HK-2 (cell line): ENCODE measurements around the gene ZNF160.
A peak's percentile ranks its signal among the peaks of the same experiment; 100 is the strongest.
"Not testable (repeated sequence)": the region's sequence is repeated elsewhere in the genome, so short reads cannot be mapped to it uniquely, and the experiment has no call there.

Source experiments
- DNase-seq: peaks from one replicate; pipeline ENCODE4 v3.0.0-alpha.2; 2018; ENCODE audit not compliant: unreplicated experiment

ZNF160 gene

GRCh38 chr19:53092723-53093122 is 10.5 kb downstream of the ZNF160 start:
- no peak for DNase-seq

- no peak for DNase-seq
Measured at GRCh38 chr19:53091413-53092254, 11.6 kb downstream of the ZNF160 start.

- no peak for DNase-seq
Measured at GRCh38 chr19:53088091-53088490, 15.1 kb downstream of the ZNF160 start.

GRCh38 chr19:53086949-53087348 is 16.3 kb downstream of the ZNF160 start:
- no peak for DNase-seq

- DNase-seq = no peak
Measured at GRCh38 chr19:53085496-53085895, 17.7 kb downstream of the ZNF160 start.

GRCh38 chr19:53082929-53083328 is 20.3 kb downstream of the ZNF160 start:
- no peak for DNase-seq

- no peak for DNase-seq
Measured at GRCh38 chr19:53079313-53079924, 23.8 kb downstream of the ZNF160 start.

- no peak for DNase-seq
Measured at GRCh38 chr19:53078668-53079067, 24.6 kb downstream of the ZNF160 start.

GRCh38 chr19:53076984-53077383 is 26.2 kb downstream of the ZNF160 start:
- no peak for DNase-seq

- no peak for DNase-seq
Measured at GRCh38 chr19:53068834-53069233, 34.4 kb downstream of the ZNF160 start.

GRCh38 chr19:53068199-53068598 is 35.0 kb downstream of the ZNF160 start:
- DNase-seq = no peak

GRCh38 chr19:53057904-53058580 is 45.2 kb downstream of the ZNF160 start:
- peak; percentile 56 for DNase-seq

GRCh38 chr19:53055117-53055516 is 48.1 kb downstream of the ZNF160 start:
- DNase-seq = peak; percentile 21

- no peak for DNase-seq
Measured at GRCh38 chr19:53047379-53047778, 55.8 kb downstream of the ZNF160 start.

- no peak for DNase-seq
Measured at GRCh38 chr19:53045536-53045935, 57.7 kb downstream of the ZNF160 start.

GRCh38 chr19:53041366-53041765 is 61.9 kb downstream of the ZNF160 start:
- DNase-seq = no peak

- DNase-seq = peak; percentile 77
Measured at GRCh38 chr19:53037101-53038097, 65.8 kb downstream of the ZNF160 start.

- no peak for DNase-seq
Measured at GRCh38 chr19:53034948-53035675, 68.1 kb downstream of the ZNF160 start.

GRCh38 chr19:53034054-53034453 is 69.2 kb downstream of the ZNF160 start:
- DNase-seq = no peak

GRCh38 chr19:53028306-53028705 is 74.9 kb downstream of the ZNF160 start:
- not testable (repeated sequence) for DNase-seq

- no peak for DNase-seq
Measured at GRCh38 chr19:53019684-53020083, 83.5 kb downstream of the ZNF160 start.
